ENCODE data around the gene CEP72.

GRCh38 chr5:691817-692528 is 79.8 kb downstream of the CEP72 start:
- no peak for TF ChIP-seq GATA2 (IDR thresholded peaks at IDR 0.05; ENCODE audit: low read depth, low read length)
- no peak for TF ChIP-seq GATA3 (IDR thresholded peaks at IDR 0.05; ENCODE audit: low read depth, low read length)

Data from SH-SY5Y (cell line).